Neural cell (in vitro differentiated cells): Measurements from ENCODE around the gene CCDC68. TPM values are rescaled to one million over a fixed set of nuclear protein-coding genes. Genes with fewer than 3 reads are reported as not detected.

Source experiments
- H2AFZ ChIP-seq: fragments of 200-600, 300-800 bp; sonication (generic), shearing (Covaris generic); 2 replicates; pipeline ENCODE4 v1.6.0; 2014; ENCODE audit warnings: low read depth, mild to moderate bottlenecking, antibody characterized with exemption, low read length, moderate library complexity
- H3F3A ChIP-seq: fragments of 200-600 bp; shearing (Covaris generic); 2 replicates; pipeline ENCODE4 v1.6.1; 2016; ENCODE audit warnings: mild to moderate bottlenecking, moderate library complexity, mixed read lengths, antibody characterized with exemption, low read length; ENCODE audit not compliant: insufficient read depth, poor library complexity, severe bottlenecking
- H3K27ac ChIP-seq: fragments of 200-600, 300-800 bp; sonication (generic), shearing (Covaris generic); 2 replicates; pipeline ENCODE4 v1.5.1; 2014; ENCODE audit warnings: mild to moderate bottlenecking, low read length, moderate library complexity
- H3K27me3 ChIP-seq: fragments of 300-800, 200-600 bp; sonication (generic), shearing (Covaris generic); 2 replicates; pipeline ENCODE4 v1.6.0; 2014; ENCODE audit warnings: mild to moderate bottlenecking, low read depth, low read length, moderate library complexity; ENCODE audit not compliant: insufficient read depth
- H3K36me3 ChIP-seq: fragments of 300-800, 200-600 bp; sonication (generic), shearing (Covaris generic); 2 replicates; pipeline ENCODE4 v1.5.1; 2014; ENCODE audit warnings: mild to moderate bottlenecking, antibody characterized with exemption, low read length, moderate library complexity; ENCODE audit not compliant: insufficient read depth
- H3K4me2 ChIP-seq: fragments of 300-800, 200-600 bp; sonication (generic), shearing (Covaris generic); 2 replicates; pipeline ENCODE4 v1.6.0; 2014; ENCODE audit warnings: mild to moderate bottlenecking, low read length
- H3K4me3 ChIP-seq: fragments of 300-800, 200-600 bp; sonication (generic), shearing (Covaris generic); 2 replicates; pipeline ENCODE4 v1.5.1; 2014; ENCODE audit warnings: mild to moderate bottlenecking, low read length, moderate library complexity
- H3K79me2 ChIP-seq: fragments of 200-600 bp; shearing (Covaris generic); replicated peaks from 2 replicates; pipeline ENCODE4 v1.6.0; 2014; ENCODE audit warnings: mild to moderate bottlenecking, low read length, moderate library complexity; ENCODE audit not compliant: insufficient read depth
- H3K9ac ChIP-seq: fragments of 300-800, 200-600 bp; sonication (generic), shearing (Covaris generic); 2 replicates; pipeline ENCODE4 v1.6.1; 2016; ENCODE audit warnings: mild to moderate bottlenecking, low read length, mixed read lengths
- H3K9me2 ChIP-seq: fragments of 200-600 bp; shearing (Covaris generic); 2 replicates; pipeline ENCODE4 v1.6.1; 2016; ENCODE audit warnings: mild to moderate bottlenecking, low read length, mixed read lengths; ENCODE audit not compliant: insufficient read depth
- H3K9me3 ChIP-seq: fragments of 200-600, 300-800 bp; sonication (generic), shearing (Covaris generic); 2 replicates; pipeline ENCODE4 v1.6.1; 2016; ENCODE audit warnings: mild to moderate bottlenecking, mixed run types, low read length, moderate library complexity, mixed read lengths
- H4K20me1 ChIP-seq: fragments of 200-600 bp; shearing (Covaris generic); 2 replicates; pipeline ENCODE4 v1.6.1; 2016; ENCODE audit warnings: mild to moderate bottlenecking, mixed run types; ENCODE audit not compliant: insufficient read depth
- EP300 ChIP-seq: fragments of 450-650 bp; conservative IDR thresholded peaks from 2 replicates; pipeline ENCODE4 v1.6.1; 2014; ENCODE audit warnings: antibody characterized with exemption, mild to moderate bottlenecking, moderate library complexity; ENCODE audit not compliant: poor library complexity, severe bottlenecking
- EZH2 ChIP-seq: fragments of 200-600, 300-800 bp; shearing (Covaris generic), sonication (generic); IDR thresholded peaks from 2 replicates; pipeline ENCODE4 v1.6.1; 2014; ENCODE audit warnings: antibody characterized with exemption, low read length, borderline replicate concordance, mild to moderate bottlenecking; ENCODE audit not compliant: insufficient read depth, poor library complexity, severe bottlenecking
- MXI1 ChIP-seq: fragments of 450-650 bp; conservative IDR thresholded peaks from 2 replicates; pipeline ENCODE4 v1.6.1; 2014; ENCODE audit warnings: antibody characterized with exemption, mild to moderate bottlenecking; ENCODE audit not compliant: poor library complexity, severe bottlenecking
- POLR2AphosphoS5 ChIP-seq: IDR thresholded peaks from 2 replicates; pipeline ENCODE4 v1.6.1; 2012
- RAD21 ChIP-seq: fragments of 450-650 bp; conservative IDR thresholded peaks from 2 replicates; pipeline ENCODE4 v1.6.1; 2014; ENCODE audit warnings: antibody characterized with exemption, mild to moderate bottlenecking, moderate library complexity
- REST ChIP-seq: IDR thresholded peaks from 2 replicates; pipeline ENCODE4 v1.6.1; 2012; ENCODE audit warnings: borderline replicate concordance
- SMC3 ChIP-seq: fragments of 450-650 bp; conservative IDR thresholded peaks from 2 replicates; pipeline ENCODE4 v1.6.1; 2014; ENCODE audit warnings: antibody characterized with exemption, mild to moderate bottlenecking, moderate library complexity; ENCODE audit not compliant: poor library complexity
- TAF1 ChIP-seq: IDR thresholded peaks from 2 replicates; pipeline ENCODE4 v1.6.1; 2012; ENCODE audit warnings: low read depth
- polyA plus RNA-seq: library from polyadenylated mRNA; depleted of rRNA; stranded (reverse); fragments of >200 nt; gene quantifications from 2 replicates; pipeline ENCODE4 v1.2.3, GENCODE V29; 2014
- TF ChIP-seq, protein P1 (sequence below): fragments of 450-650 bp; IDR thresholded peaks from 2 replicates; pipeline ENCODE4 v1.5.1; 2014; ENCODE audit warnings: antibody characterized with exemption, mild to moderate bottlenecking, moderate library complexity; ENCODE audit not compliant: poor library complexity, severe bottlenecking

The CCDC68 gene
- polyA plus RNA-seq, 1 donor from 2014 or later = 0.30 TPM

DNA sequence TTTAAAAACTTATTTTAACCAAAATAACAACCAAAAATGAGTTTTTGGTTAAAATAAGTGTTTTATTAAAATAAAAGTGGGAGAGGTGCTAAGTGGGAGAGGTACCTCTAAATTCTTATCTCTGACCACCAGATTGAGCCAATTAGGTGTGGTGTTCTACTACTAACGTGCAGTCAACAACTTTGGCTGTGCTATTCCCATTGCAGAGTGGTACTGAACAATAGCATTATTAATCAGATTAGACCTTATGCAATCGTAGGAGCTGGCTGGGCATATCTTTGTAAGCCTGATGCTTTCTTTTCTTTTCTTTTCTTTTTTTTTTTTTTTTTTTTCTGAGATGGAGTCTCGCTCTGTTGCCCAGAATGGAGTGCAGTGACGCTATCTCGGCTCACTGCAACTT is 92.1 kb downstream of the CCDC68 start:
- H3K9me3 ChIP-seq = no peaks in the 10 kb centered on the region
- H3K9ac ChIP-seq = no peak overlapping the region
- no peak overlapping the region for H3K27ac ChIP-seq
- no peaks in the 10 kb centered on the region for H3K9me2 ChIP-seq
- no peaks in the 10 kb centered on the region for H3K36me3 ChIP-seq
- H3K4me3 ChIP-seq = no peak overlapping the region
- no peaks in the 10 kb centered on the region for H3K27me3 ChIP-seq
- no peaks in the 10 kb centered on the region for H3F3A ChIP-seq
- TF ChIP-seq EZH2 = no peak
- TF ChIP-seq MXI1 = no peak
- TF ChIP-seq SMC3 = no peak
- TF ChIP-seq POLR2AphosphoS5 = no peak
- no peak for TF ChIP-seq EP300
- TF ChIP-seq REST = no peak
- TF ChIP-seq, protein P1, sequence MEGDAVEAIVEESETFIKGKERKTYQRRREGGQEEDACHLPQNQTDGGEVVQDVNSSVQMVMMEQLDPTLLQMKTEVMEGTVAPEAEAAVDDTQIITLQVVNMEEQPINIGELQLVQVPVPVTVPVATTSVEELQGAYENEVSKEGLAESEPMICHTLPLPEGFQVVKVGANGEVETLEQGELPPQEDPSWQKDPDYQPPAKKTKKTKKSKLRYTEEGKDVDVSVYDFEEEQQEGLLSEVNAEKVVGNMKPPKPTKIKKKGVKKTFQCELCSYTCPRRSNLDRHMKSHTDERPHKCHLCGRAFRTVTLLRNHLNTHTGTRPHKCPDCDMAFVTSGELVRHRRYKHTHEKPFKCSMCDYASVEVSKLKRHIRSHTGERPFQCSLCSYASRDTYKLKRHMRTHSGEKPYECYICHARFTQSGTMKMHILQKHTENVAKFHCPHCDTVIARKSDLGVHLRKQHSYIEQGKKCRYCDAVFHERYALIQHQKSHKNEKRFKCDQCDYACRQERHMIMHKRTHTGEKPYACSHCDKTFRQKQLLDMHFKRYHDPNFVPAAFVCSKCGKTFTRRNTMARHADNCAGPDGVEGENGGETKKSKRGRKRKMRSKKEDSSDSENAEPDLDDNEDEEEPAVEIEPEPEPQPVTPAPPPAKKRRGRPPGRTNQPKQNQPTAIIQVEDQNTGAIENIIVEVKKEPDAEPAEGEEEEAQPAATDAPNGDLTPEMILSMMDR = no peak
- no peak for TF ChIP-seq TAF1
- no peak for TF ChIP-seq RAD21
- no peaks in the 10 kb centered on the region for H3K79me2 ChIP-seq
- no peak overlapping the region for H2AFZ ChIP-seq
- no peak overlapping the region for H3K4me2 ChIP-seq
- H4K20me1 ChIP-seq = no peaks in the 10 kb centered on the region

DNA sequence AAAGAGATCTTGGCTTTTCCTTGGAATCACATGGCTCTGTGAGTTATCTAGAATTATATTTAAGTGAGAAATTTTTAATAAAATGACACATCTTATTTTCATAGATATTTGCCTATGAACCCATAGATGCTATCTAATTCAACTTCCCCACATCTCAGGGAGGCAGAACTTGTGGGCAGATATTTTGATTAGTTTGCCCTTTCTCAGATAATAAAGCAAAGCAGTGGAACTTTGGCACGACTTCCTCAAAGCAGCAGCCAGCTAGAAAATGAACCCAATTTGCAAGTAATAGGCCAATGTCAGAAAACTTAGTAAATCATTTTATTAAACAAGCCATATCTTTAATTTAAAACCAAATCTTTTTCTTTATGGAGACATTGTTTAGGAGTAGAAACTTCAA is 98.3 kb downstream of the CCDC68 start:
- H3K4me2 ChIP-seq = no peak overlapping the region
- no peaks in the 10 kb centered on the region for H3K27me3 ChIP-seq
- no peaks in the 10 kb centered on the region for H3F3A ChIP-seq
- H4K20me1 ChIP-seq = no peaks in the 10 kb centered on the region
- H2AFZ ChIP-seq = no peak overlapping the region
- H3K79me2 ChIP-seq = no peaks in the 10 kb centered on the region
- no peak overlapping the region for H3K4me3 ChIP-seq
- TF ChIP-seq EZH2 (no peak), POLR2AphosphoS5 (no peak), SMC3 (no peak)
- H3K9me2 ChIP-seq = no peaks in the 10 kb centered on the region
- H3K9me3 ChIP-seq = no peaks in the 10 kb centered on the region
- H3K9ac ChIP-seq = no peak overlapping the region
- no peak overlapping the region for H3K27ac ChIP-seq
- no peaks in the 10 kb centered on the region for H3K36me3 ChIP-seq
